Stimulated activated CD8-positive, alpha-beta memory T cell treated with anti-CD3 and anti-CD28 coated beads, Interleukin-12 subunit alpha, Interleukin-12 subunit beta, amount 100 ng/mL, for 24 hours (primary cell): ENCODE data around the gene TBX19.

ENCODE experiments used
- DNase-seq: peaks from one replicate; pipeline ENCODE4 v3.0.0-alpha.2; 2020; ENCODE audit errors: extremely low read depth

The TBX19 gene

GRCh38 chr1:168280296-168280927, at the start of gene TBX19:
TSS of gene TBX19 (plus strand) at chr1:168280877. CDS start at chr1:168281091, 214 bp downstream.
- no peak for DNase-seq

GRCh38 chr1:168234846-168235547, 45.7 kb upstream of the TBX19 start:
- no peak for DNase-seq

- no peak for DNase-seq
Observed at GRCh38 chr1:168235548-168235885, 45.2 kb upstream of the TBX19 start.

- DNase-seq = no peak
Observed at GRCh38 chr1:168235937-168236336, 44.7 kb upstream of the TBX19 start.

- DNase-seq = no peak
Observed at GRCh38 chr1:168236836-168237611, 43.7 kb upstream of the TBX19 start.

GRCh38 chr1:168243198-168243597, 37.5 kb upstream of the TBX19 start:
- no peak for DNase-seq

GRCh38 chr1:168243636-168244212, 37.0 kb upstream of the TBX19 start:
- DNase-seq = no peak

- no peak for DNase-seq
Observed at GRCh38 chr1:168245042-168245441, 35.6 kb upstream of the TBX19 start.

- no peak for DNase-seq
Observed at GRCh38 chr1:168246506-168246905, 34.2 kb upstream of the TBX19 start.

GRCh38 chr1:168252204-168252733, 28.4 kb upstream of the TBX19 start:
- DNase-seq = no peak

- no peak for DNase-seq
Observed at GRCh38 chr1:168256164-168256563, 24.5 kb upstream of the TBX19 start.

- no peak for DNase-seq
Observed at GRCh38 chr1:168257397-168257796, 23.3 kb upstream of the TBX19 start.

GRCh38 chr1:168259567-168259966, 21.1 kb upstream of the TBX19 start:
- no peak for DNase-seq

GRCh38 chr1:168260393-168260792, 20.3 kb upstream of the TBX19 start:
- DNase-seq = no peak

- no peak for DNase-seq
Observed at GRCh38 chr1:168261390-168261789, 19.3 kb upstream of the TBX19 start.

GRCh38 chr1:168263130-168263529, 17.5 kb upstream of the TBX19 start:
- no peak for DNase-seq

GRCh38 chr1:168264296-168264695, 16.4 kb upstream of the TBX19 start:
- no peak for DNase-seq

GRCh38 chr1:168265596-168265995, 15.1 kb upstream of the TBX19 start:
- DNase-seq = no peak

- DNase-seq = no peak
Observed at GRCh38 chr1:168266644-168267186, 14.0 kb upstream of the TBX19 start.

- DNase-seq = no peak
Observed at GRCh38 chr1:168271636-168272035, 9.0 kb upstream of the TBX19 start.

GRCh38 chr1:168273575-168273974, 7.1 kb upstream of the TBX19 start:
- no peak for DNase-seq

GRCh38 chr1:168279253-168279652, 1.4 kb upstream of the TBX19 start:
- DNase-seq = no peak
